ENCODE results near the gene PPP1R13B.

Gene PPP1R13B

GRCh38 chr14:103838117-103838516, 9.3 kb downstream of the PPP1R13B start:
- DNase-seq (ENCODE audit: low read depth) = no peak

GRCh38 chr14:103836976-103837725, 10.2 kb downstream of the PPP1R13B start:
- no peak for DNase-seq (ENCODE audit: low read depth)
- no peak for TF ChIP-seq CTCF (IDR thresholded peaks at IDR 0.05; ENCODE audit: insufficient read depth, low read depth, low read length, missing control alignments)
- no peak overlapping the region for H3K4me3 ChIP-seq (ENCODE audit: low read length)

More at GRCh38 chr14:103838117-103838516, 9.3 kb downstream of the PPP1R13B start:
- TF ChIP-seq CTCF (IDR thresholded peaks at IDR 0.05; ENCODE audit: insufficient read depth, low read depth, low read length, missing control alignments) = no peak
- no peak overlapping the region for H3K4me3 ChIP-seq (ENCODE audit: low read length)

GRCh38 chr14:103834956-103835355, 12.4 kb downstream of the PPP1R13B start:
- no peak for DNase-seq (ENCODE audit: low read depth)

GRCh38 chr14:103833711-103834110, 13.7 kb downstream of the PPP1R13B start:
- H3K4me3 ChIP-seq (ENCODE audit: low read length) = no peak overlapping the region
- TF ChIP-seq CTCF (IDR thresholded peaks at IDR 0.05; ENCODE audit: insufficient read depth, low read depth, low read length, missing control alignments) = no peak
- DNase-seq (ENCODE audit: low read depth) = peak; percentile 21

More at GRCh38 chr14:103834956-103835355, 12.4 kb downstream of the PPP1R13B start:
- H3K4me3 ChIP-seq (ENCODE audit: low read length) = no peak overlapping the region
- no peak for TF ChIP-seq CTCF (IDR thresholded peaks at IDR 0.05; ENCODE audit: insufficient read depth, low read depth, low read length, missing control alignments)

- no peak for TF ChIP-seq CTCF (IDR thresholded peaks at IDR 0.05; ENCODE audit: insufficient read depth, low read depth, low read length, missing control alignments)
- DNase-seq (ENCODE audit: low read depth) = no peak
These were observed 15.3 kb downstream of the PPP1R13B start for GRCh38 chr14:103832046-103832445.

GRCh38 chr14:103830511-103831270, 16.7 kb downstream of the PPP1R13B start:
- no peak overlapping the region for H3K4me3 ChIP-seq (ENCODE audit: low read length)
- no peak for TF ChIP-seq CTCF (IDR thresholded peaks at IDR 0.05; ENCODE audit: insufficient read depth, low read depth, low read length, missing control alignments)
- no peak for DNase-seq (ENCODE audit: low read depth)

More at GRCh38 chr14:103832046-103832445, 15.3 kb downstream of the PPP1R13B start:
- no peak overlapping the region for H3K4me3 ChIP-seq (ENCODE audit: low read length)

All from epithelial cell of esophagus (primary cell).